Activated CD4-positive, alpha-beta T cell treated with anti-CD3 and anti-CD28 coated beads, Interleukin-2, amount 50 U/mL, for 48 hours (primary cell): ENCODE results near the gene COL13A1.

Source experiments
- DNase-seq, 2 experiments: peaks; one replicate each; pipeline ENCODE4 v3.0.0-alpha.2; 2020

COL13A1 gene

DNA sequence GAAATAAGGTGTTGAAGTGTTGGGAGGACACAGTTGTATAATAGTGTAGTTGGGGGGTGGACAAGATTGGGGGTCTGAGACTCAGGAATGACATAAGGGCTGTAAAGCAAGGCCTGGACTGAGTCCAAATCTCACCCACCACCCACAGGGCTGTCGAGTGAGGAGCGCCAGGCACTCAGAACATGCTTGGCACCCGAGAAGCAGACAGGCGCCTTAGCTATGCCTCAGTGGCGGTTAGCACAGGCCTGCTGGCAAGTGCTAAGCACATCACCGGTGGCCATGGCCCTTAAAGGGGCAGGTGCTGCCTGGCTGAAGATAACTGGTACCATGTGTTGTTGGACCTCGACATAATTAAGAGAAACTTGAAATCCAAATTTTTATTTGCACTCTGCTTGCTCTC, 90.7 kb downstream of the COL13A1 start:
- no peak for DNase-seq

DNA sequence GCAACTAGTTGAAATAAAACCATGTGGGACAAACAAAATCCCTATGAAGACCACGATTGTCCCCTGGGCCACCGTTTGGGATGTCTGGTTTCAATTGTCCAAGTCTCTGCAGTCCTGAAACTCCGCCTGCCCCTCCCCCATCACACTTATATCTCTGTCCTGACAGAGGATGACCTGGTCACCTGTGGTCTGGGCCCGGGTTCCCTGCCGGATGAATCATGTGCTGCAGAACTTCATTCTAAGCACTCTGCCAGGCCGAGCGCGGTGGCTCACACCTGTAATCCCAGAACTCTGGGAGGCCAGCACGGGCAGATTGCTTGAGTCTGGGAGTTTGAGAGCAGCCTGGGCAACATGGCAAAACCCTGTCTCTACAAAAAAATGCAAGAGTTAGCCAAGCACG, 91.1 kb downstream of the COL13A1 start:
- DNase-seq = no peak

DNA sequence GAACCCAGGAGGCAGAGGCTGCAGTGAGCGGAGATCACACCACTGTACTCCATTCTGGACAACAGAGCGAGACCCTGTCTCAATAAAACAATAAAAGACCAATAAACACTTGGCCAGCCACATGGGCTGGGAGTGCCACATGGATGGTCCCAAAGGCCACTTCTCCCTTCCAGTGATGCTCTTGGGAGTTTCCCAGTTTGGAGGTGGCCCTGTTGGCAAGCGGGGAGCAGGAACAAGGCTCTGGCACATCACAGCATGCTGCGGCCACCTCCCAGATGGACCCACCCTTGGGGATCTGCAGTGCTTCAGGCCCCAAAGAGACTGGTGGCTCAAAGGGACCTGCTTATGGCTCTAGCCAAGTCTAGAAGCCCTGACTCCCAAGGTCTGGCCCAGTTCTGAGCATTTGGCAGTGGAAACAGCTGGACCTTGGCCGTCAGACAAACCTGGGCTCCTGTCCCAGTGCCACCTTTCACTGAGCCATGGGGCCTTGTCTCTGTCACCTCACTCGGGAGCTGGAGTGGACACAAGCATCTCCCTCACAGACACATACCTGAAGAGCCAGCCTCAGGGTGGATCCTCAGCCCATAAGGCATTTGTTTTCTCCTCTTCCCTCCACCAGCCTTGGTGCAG, 91.7 kb downstream of the COL13A1 start:
- no peak for DNase-seq

DNA sequence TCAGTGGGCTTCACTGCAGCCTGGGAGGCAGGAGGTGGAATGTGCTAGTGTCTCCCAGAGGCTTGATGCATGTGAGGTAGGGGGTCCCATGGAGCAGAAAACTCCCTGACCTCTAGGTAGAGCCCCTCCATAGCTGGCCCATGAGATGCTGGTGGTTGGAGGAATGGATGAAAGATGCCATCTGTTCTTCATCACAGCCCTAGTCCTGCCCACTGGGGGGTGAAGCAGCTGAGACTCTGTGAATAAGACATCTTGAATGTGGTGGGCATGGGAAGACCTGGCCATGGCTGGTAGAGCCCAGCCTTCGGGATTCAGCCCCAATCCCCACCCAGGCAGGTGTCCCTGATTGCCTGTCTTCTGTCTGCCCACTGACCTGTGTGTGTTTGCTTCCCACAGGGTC, 92.5 kb downstream of the COL13A1 start:
- DNase-seq = no peak

GRCh38 chr10:69895759-69896158, 94.1 kb downstream of the COL13A1 start:
- no peak for DNase-seq

DNA sequence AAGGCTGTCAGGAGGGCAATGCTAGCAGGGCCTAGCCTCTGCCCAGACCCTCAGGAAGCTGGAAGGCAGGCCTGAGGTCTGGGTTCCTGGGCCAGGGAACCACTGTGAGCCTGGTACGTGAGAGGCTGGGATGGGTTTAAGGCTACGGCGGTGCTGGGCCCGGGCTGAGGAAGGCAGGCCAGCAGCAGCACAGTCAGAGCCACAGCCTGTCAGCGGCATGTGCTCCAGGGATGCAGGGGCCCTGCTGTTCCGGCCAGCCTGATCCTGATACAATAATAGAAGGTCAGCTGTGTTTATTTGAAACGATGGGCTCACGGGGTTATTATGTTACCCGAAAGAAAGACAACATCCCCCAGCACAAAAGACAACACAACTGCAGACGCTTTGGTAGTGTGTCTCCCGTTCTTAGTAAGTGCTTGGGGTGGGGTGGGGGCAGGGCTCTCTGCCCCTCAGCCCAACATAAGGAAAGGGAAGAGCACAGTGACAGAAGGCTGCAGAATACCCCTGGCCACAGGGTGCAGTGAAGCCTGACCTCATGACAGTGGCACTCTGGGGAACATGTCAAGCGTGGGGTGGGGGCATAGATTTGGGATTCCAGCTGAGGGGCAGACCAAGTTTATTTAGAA, 95.0 kb downstream of the COL13A1 start:
- no peak for DNase-seq

- no peak for DNase-seq
These were observed 95.7 kb downstream of the COL13A1 start for GRCh38 chr10:69897432-69897831.

DNA sequence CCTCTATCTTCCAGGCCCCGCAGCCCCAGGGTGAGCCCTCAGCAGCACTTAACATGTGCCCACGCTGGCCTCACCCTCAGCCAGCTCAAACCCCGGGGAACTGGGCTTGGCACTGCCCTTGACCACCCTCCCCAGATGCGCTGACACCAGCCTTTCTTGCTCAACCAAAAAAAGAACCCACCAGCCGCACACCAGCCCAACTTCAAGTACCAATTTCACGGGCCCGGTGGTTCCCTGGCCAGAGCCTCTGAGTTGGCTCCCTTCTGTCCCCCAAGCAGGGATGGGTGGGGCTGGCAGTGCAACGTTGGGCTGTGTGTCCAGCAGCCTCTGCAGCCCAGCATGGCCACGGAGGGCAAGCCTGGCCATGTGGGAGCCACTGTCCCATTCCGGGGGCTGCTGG, 96.3 kb downstream of the COL13A1 start:
- no peak for DNase-seq

DNA sequence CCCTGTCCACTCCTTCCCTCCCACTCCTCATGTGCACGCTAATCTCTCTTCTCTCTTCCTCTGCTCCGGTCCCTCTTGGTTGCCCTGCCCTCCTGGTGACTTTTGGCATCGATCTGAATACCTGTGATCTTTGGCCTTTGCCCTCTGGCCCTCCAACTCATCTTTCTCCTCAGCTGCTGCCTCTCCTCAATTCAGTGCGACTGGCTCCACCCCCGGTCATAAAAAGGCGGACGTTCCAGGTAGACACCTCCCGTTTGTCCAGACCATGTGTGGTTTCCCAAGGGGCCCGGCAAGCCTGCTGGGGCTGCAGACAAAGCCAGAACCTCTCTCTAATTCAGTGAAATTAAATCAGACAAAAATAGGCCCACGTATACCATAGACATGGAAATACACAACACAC, 96.8 kb downstream of the COL13A1 start:
- no peak for DNase-seq

- DNase-seq = no peak
These were observed 97.2 kb downstream of the COL13A1 start for GRCh38 chr10:69898941-69899340.

GRCh38 chr10:69899727-69900595, 98.3 kb downstream of the COL13A1 start:
- no peak for DNase-seq

DNA sequence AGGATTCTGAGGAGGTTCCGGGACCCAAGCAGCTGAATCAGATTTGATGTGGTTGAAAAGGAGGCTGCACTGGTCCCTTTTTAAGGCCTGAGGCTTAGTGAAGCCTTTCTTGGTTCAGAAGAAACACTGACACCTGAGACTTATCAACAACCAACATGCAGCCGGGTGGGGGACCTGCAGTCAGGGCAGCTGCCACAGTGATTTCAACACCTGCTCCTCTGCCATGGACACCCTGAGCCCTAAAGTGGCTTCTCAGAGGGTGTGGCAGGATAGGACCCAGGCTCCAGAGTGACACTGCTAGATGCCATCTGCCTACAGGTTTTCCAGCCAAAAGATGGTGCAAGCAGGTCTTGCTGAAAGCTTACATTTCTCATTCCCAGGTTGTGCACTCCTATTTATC, 99.3 kb downstream of the COL13A1 start:
- no peak for DNase-seq

DNA sequence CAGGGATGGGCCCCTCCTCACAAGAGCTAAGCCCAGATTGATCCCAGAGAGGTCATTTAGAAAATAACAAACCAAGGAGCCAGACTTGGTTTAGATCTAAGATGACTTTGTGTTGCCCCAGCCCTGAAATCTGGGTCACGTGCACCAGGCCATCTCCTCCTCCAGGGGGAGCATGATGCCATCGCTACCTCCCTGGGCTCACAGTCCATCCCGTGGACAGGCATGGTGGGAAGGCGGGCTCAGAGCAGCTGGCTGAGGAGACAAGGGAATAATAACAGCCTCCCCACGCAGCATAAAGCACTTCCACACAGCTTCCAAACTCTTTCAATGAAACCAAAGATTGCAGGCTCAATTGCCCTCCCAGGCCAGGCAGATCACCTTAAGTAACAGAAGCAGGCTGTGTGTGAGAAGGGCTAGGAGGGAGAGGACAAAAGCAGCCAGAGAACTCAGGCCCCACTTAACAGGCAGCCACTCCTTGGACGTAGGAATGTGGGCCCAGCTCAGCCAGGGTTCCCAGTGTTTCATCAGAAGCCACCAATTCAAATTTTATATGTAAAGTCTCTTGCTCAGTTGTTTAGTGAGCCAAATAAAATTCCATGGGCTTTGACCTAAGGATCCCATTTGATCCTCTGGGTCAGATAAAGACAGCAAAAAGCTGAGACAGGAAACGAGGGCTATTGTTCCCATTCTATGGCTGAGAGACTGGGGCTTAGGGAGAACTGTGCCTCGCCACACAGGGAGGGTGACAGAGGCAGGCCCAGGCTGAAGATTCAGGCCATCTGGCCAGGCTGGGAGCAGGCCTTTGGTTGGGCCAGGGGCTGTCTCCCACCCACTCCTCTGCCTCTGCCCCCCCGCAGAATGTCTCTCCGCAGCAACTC, 100.2 kb downstream of the COL13A1 start:
- DNase-seq = peak; percentile 8 to 23

- no peak for DNase-seq
These were observed 101.3 kb downstream of the COL13A1 start for GRCh38 chr10:69902835-69903535.

DNA sequence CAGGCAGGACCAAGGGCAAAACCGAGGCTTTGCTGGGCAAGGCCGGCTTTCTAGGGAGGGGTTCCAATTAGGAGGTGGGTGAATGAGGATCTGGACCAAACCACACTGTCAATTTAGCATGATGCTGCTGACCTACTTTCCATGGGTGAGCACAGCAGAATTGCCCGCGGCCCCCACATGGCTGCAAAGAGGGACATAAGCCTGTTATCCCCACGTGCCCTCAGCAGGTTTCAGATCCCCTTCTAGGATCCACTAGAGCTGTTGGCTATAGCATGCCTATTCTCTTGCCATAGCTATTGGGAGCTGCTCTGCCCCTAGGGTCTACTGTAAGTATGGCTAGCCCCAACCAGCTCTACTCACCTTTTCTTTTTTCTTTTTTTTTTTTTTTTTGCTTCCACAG, 102.8 kb downstream of the COL13A1 start:
- no peak for DNase-seq

- DNase-seq = no peak
These were observed 104.7 kb downstream of the COL13A1 start for GRCh38 chr10:69906425-69906824.

GRCh38 chr10:69907517-69907916, 105.8 kb downstream of the COL13A1 start:
- no peak for DNase-seq

- DNase-seq = no peak
These were observed 106.4 kb downstream of the COL13A1 start for GRCh38 chr10:69908124-69908523.

DNA sequence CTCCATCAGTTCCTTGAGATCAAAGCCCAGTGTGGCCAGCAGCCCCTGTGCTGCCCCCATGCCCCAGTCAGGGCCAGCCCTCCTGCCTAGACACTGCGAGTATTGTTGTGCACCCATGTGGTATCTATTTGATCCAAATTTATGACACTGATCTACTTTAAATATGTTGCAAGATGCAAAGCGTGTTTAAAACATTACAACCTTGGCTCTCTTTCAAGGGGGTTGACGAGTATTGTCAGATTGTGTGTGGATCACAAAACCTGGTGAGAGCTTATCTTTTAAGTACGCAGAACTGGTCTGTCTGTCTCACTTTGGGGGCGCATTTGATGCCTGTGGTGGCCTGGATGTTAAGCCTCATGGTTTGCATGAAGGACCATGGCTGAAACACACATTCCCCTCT, 108.9 kb downstream of the COL13A1 start:
- no peak for DNase-seq

- DNase-seq = no peak
These were observed 110.2 kb downstream of the COL13A1 start for GRCh38 chr10:69911613-69912528.

DNA sequence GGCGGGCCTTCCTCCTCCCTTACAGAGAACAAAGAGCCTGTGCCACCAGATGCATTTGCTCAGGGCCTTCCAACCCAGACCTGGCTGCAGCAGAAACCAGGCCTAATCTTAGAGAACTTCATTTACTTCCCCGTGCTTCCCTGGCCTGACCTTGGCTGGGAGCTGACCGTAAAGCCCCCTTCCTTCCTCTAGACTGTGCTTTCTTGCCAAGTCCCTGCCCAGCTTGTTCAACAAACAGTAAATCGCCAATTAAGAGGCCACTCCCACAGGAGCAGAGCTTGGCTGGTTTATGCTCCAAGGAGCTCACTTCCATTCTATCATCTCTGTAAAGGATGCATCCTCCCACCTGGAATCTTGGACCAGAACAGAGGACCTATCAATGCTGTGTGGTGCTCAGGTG, 110.9 kb downstream of the COL13A1 start:
- no peak for DNase-seq
